ENCODE measurements around the gene CCL3.

DNA sequence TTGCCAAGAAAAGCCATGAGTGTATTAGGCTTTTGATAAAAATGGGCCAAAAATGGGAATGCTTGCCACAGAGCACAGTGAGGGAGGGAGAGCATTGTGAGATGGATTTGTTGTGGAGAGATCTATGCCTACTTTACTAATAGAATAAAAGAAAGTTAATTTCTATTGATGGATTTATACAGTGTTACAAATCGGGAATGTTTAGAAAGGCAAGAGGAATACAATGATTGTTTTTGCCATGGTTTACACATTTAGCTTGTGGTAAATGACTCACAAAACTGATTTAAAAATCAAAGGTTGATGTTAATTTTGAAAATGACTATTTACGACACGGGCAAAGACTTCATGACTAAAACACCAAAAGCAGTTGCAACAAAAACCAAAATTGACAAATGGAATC lies 30.3 kb upstream of the CCL3 start:
- TF ChIP-seq EZH2 (IDR thresholded peaks at IDR 0.05; ENCODE audit: insufficient read depth, poor library complexity, severe bottlenecking) (no peak), EZH2phosphoT487 (IDR thresholded peaks at IDR 0.05; ENCODE audit: insufficient read depth, low read depth) (no peak)
